Epithelial cell of alveolus of lung (primary cell): ENCODE results near the gene SYT15B. TPM values are rescaled to one million over a fixed set of nuclear protein-coding genes. Genes with fewer than 3 reads are reported as not detected.

Source experiments
- total RNA-seq: library from RNA; depleted of rRNA; stranded (reverse); fragments of >200 nt; gene quantifications from 2 replicates; pipeline ENCODE4 v1.2.1, GENCODE V29; 2015

SYT15B gene
- total RNA-seq: 0.13 and 0.24 TPM in 2 replicates

GRCh38 chr10:47763554-47764175 is at the start of gene SYT15B:
Gene SYT15B, minus strand, starts transcription at chr10:47763592. Its CDS starts 952 bp downstream, at chr10:47762640.

Other genes starting within 250 kb of the SYT15B start
- gene AGAP9, start 240.0 kb downstream of the SYT15B start, total RNA-seq: 1.3 and 4.6 TPM in 2 replicates
- gene NPY4R2, start 155.1 kb upstream of the SYT15B start, total RNA-seq: 0.13 TPM in 1 of 2 replicates, not detected in the other
- gene FAM25C, start 236.2 kb upstream of the SYT15B start, total RNA-seq: not detected in 2 replicates